Measurements from ENCODE around the gene SRM.
"Not testable (repeated sequence)": the region's sequence is repeated elsewhere in the genome, so short reads cannot be mapped to it uniquely, and the experiment has no call there.

The SRM gene

DNA sequence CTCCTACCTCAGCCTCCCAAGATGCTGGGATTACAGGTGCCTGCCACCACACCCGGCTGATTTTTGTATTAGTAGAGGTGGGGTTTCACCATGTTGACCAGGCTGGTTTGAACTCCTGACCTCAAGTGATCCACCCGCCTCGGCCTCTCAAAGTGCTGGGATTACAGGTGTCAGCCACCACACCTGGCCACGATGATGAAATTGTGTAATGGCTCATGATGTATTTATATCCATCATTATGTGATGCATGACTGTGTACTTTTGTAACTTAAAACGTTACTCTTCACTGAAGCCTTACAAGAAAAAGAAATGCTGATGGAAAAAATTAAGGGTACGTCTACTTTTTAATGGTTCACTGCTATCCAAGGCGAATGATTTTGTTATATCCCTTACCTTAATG lies 39.8 kb downstream of the SRM start:
- H3K9me2 ChIP-seq (ENCODE audit: low read depth, low read length): no peaks in the 10 kb centered on the region
- TF ChIP-seq, protein P1, sequence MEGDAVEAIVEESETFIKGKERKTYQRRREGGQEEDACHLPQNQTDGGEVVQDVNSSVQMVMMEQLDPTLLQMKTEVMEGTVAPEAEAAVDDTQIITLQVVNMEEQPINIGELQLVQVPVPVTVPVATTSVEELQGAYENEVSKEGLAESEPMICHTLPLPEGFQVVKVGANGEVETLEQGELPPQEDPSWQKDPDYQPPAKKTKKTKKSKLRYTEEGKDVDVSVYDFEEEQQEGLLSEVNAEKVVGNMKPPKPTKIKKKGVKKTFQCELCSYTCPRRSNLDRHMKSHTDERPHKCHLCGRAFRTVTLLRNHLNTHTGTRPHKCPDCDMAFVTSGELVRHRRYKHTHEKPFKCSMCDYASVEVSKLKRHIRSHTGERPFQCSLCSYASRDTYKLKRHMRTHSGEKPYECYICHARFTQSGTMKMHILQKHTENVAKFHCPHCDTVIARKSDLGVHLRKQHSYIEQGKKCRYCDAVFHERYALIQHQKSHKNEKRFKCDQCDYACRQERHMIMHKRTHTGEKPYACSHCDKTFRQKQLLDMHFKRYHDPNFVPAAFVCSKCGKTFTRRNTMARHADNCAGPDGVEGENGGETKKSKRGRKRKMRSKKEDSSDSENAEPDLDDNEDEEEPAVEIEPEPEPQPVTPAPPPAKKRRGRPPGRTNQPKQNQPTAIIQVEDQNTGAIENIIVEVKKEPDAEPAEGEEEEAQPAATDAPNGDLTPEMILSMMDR (IDR thresholded peaks at IDR 0.05; ENCODE audit: low read length): no peak
- no peak for TF ChIP-seq EZH2 (IDR thresholded peaks at IDR 0.05; ENCODE audit: borderline replicate concordance, low read length)
- H2AFZ ChIP-seq (ENCODE audit: low read length): no peak overlapping the region
- H3K27ac ChIP-seq (ENCODE audit: low read depth, low read length, poor library complexity, severe bottlenecking): no peak overlapping the region
- no peak overlapping the region for H3K9ac ChIP-seq (ENCODE audit: low read length)
- peaks cover 96% of the 10 kb centered on the region for H3K36me3 ChIP-seq (ENCODE audit: insufficient read depth, low read length)
- H3F3A ChIP-seq (ENCODE audit: insufficient read depth, low read length): no peaks in the 10 kb centered on the region
- no peak overlapping the region for H3K4me2 ChIP-seq (ENCODE audit: low read length)
- H3K9me3 ChIP-seq (ENCODE audit: low read length): no peaks in the 10 kb centered on the region
- H3K27me3 ChIP-seq (ENCODE audit: insufficient read depth, low read length): no peaks in the 10 kb centered on the region
- no peaks in the 10 kb centered on the region for H4K20me1 ChIP-seq (ENCODE audit: insufficient read depth, low read length)
- peaks cover 4% of the 10 kb centered on the region; the same call in 1 of the 2 replicates for H3K79me2 ChIP-seq (ENCODE audit: insufficient read depth, low read length)
- no peaks in the 10 kb centered on the region for H3K4me1 ChIP-seq (ENCODE audit: insufficient read depth, low read length, severe bottlenecking)
- H3K4me3 ChIP-seq (ENCODE audit: low read depth, low read length, poor library complexity, severe bottlenecking): no peak overlapping the region

DNA sequence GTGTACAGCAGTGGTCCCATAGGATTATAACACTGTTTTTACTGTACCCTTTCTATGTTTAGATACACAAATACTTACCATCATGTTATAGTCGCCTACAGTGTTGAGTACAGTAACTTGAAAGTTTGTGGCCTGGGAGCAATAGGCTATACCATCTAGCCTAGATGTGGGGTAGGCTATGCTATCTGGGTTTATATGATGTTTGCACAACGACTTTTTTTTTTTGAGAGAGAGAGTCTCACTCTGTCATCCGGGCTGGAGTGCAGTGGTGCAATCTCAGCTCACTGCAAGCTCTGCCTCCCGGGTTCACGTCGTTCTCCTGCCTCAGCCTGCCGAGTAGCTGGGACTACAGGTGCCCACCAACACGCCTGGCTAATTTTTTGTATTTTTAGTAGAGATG lies 40.5 kb downstream of the SRM start:
- H3K36me3 ChIP-seq (ENCODE audit: insufficient read depth, low read length): peaks cover 96% of the 10 kb centered on the region
- not testable (repeated sequence) for H2AFZ ChIP-seq (ENCODE audit: low read length); H3K9ac ChIP-seq (ENCODE audit: low read length); H3K27me3 ChIP-seq (ENCODE audit: insufficient read depth, low read length); H3K27ac ChIP-seq (ENCODE audit: low read depth, low read length, poor library complexity, severe bottlenecking); H3K4me2 ChIP-seq (ENCODE audit: low read length); H3K79me2 ChIP-seq (ENCODE audit: insufficient read depth, low read length); H3K9me2 ChIP-seq (ENCODE audit: low read depth, low read length); H4K20me1 ChIP-seq (ENCODE audit: insufficient read depth, low read length); H3F3A ChIP-seq (ENCODE audit: insufficient read depth, low read length); H3K4me3 ChIP-seq (ENCODE audit: low read depth, low read length, poor library complexity, severe bottlenecking); H3K4me1 ChIP-seq (ENCODE audit: insufficient read depth, low read length, severe bottlenecking); H3K9me3 ChIP-seq (ENCODE audit: low read length)

DNA sequence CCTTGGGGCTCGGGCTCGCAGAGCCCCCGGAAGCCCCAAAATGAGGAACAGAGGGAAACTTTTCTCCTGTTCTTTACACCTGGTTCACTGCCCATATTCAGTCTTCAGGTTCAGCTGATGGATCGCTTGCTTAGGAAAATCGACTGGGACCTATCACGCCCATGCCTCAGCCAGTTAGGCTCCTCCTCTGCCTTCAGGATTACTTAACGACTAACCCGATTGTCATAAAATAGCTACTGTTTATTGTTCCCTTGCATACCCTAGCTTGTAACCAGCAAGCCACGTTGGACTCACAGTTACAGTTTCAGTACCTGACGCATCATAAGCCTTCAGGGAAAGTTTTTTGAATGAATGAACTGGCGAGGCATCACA lies 46.7 kb downstream of the SRM start:
- Histone ChIP-seq H3K9me2 (ENCODE audit: low read depth, low read length) (no peaks in the 10 kb centered on the region), H2AFZ (ENCODE audit: low read length) (no peak overlapping the region), H3K79me2 (ENCODE audit: insufficient read depth, low read length) (peaks cover 24% of the 10 kb centered on the region), H3K4me1 (ENCODE audit: insufficient read depth, low read length, severe bottlenecking) (peaks cover 22% of the 10 kb centered on the region), H3K9ac (ENCODE audit: low read length) (peak overlapping the region; percentile 89), H3K27ac (ENCODE audit: low read depth, low read length, poor library complexity, severe bottlenecking) (no peak overlapping the region), H3K27me3 (ENCODE audit: insufficient read depth, low read length) (no peaks in the 10 kb centered on the region), H3K36me3 (ENCODE audit: insufficient read depth, low read length) (peaks cover 49% of the 10 kb centered on the region), H4K20me1 (ENCODE audit: insufficient read depth, low read length) (no peaks in the 10 kb centered on the region), H3F3A (ENCODE audit: insufficient read depth, low read length) (no peaks in the 10 kb centered on the region), H3K4me3 (ENCODE audit: low read depth, low read length, poor library complexity, severe bottlenecking) (peak overlapping the region; percentile 87), H3K4me2 (ENCODE audit: low read length) (peak overlapping the region; percentile 97), H3K9me3 (ENCODE audit: low read length) (no peaks in the 10 kb centered on the region)
- TF ChIP-seq, protein P1 (IDR thresholded peaks at IDR 0.05; ENCODE audit: low read length): no peak
- no peak for TF ChIP-seq EZH2 (IDR thresholded peaks at IDR 0.05; ENCODE audit: borderline replicate concordance, low read length)
